ENCODE data around the gene PSMA7.

- TF ChIP-seq, protein P1, sequence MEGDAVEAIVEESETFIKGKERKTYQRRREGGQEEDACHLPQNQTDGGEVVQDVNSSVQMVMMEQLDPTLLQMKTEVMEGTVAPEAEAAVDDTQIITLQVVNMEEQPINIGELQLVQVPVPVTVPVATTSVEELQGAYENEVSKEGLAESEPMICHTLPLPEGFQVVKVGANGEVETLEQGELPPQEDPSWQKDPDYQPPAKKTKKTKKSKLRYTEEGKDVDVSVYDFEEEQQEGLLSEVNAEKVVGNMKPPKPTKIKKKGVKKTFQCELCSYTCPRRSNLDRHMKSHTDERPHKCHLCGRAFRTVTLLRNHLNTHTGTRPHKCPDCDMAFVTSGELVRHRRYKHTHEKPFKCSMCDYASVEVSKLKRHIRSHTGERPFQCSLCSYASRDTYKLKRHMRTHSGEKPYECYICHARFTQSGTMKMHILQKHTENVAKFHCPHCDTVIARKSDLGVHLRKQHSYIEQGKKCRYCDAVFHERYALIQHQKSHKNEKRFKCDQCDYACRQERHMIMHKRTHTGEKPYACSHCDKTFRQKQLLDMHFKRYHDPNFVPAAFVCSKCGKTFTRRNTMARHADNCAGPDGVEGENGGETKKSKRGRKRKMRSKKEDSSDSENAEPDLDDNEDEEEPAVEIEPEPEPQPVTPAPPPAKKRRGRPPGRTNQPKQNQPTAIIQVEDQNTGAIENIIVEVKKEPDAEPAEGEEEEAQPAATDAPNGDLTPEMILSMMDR (IDR thresholded peaks at IDR 0.05; ENCODE audit: low read depth, low read length, missing input control): no peak
- no peak for TF ChIP-seq FOXA1 (IDR thresholded peaks at IDR 0.05)
- TF ChIP-seq, protein P2, sequence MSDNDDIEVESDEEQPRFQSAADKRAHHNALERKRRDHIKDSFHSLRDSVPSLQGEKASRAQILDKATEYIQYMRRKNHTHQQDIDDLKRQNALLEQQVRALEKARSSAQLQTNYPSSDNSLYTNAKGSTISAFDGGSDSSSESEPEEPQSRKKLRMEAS (IDR thresholded peaks at IDR 0.05): no peak
- TF ChIP-seq TAF1 (conservative IDR thresholded peaks at IDR 0.05): no peak
- TF ChIP-seq SP1 (IDR thresholded peaks at IDR 0.05): no peak
- no peak for TF ChIP-seq RAD21 (IDR thresholded peaks at IDR 0.05)
These were observed 31.9 kb upstream of the PSMA7 start for GRCh38 chr20:62174870-62175624.

All from liver (tissue), 3 donors.